GM23338 (cell line): Measurements from ENCODE around the gene PTK6. TPM values are rescaled to one million over a fixed set of nuclear protein-coding genes. Genes with fewer than 3 reads are reported as not detected.

ENCODE experiments used
- ATAC-seq: fragments of 200-7000 bp; cut with Tn5 transposase; 3 replicates; pipeline ENCODE4 v1.9.1; 2020
- DNase-seq: peaks from one replicate; pipeline ENCODE4 v3.0.0-alpha.2; 2015; ENCODE audit warnings: low spot score
- H2AFZ ChIP-seq: fragments of 200-600 bp; sonication (generic); 2 replicates; pipeline ENCODE4 v1.8.0; 2016; ENCODE audit warnings: antibody characterized with exemption, mild to moderate bottlenecking, moderate library complexity
- H3F3A ChIP-seq: fragments of 200-600 bp; sonication (generic); replicated peaks from 2 replicates; pipeline ENCODE4 v1.8.0; 2017; ENCODE audit warnings: antibody characterized with exemption, mixed run types, low read depth
- H3K27ac ChIP-seq: fragments of 200-600 bp; sonication (generic); 2 replicates; pipeline ENCODE4 v1.6.1; 2016; ENCODE audit warnings: low read depth
- H3K27me3 ChIP-seq: fragments of 200-600 bp; sonication (generic); 2 replicates; pipeline ENCODE4 v1.8.0; 2016; ENCODE audit warnings: mild to moderate bottlenecking, mixed run types, moderate library complexity; ENCODE audit not compliant: insufficient read depth
- H3K36me3 ChIP-seq: fragments of 200-600 bp; sonication (generic); 2 replicates; pipeline ENCODE4 v1.8.0; 2016; ENCODE audit warnings: mild to moderate bottlenecking; ENCODE audit not compliant: insufficient read depth
- H3K4me1 ChIP-seq: fragments of 200-600 bp; sonication (generic); 2 replicates; pipeline ENCODE4 v1.8.0; 2016; ENCODE audit warnings: mild to moderate bottlenecking, moderate library complexity; ENCODE audit not compliant: insufficient read depth
- H3K4me2 ChIP-seq: fragments of 200-600 bp; sonication (generic); 2 replicates; pipeline ENCODE4 v1.7.1; 2017; ENCODE audit warnings: mixed run types
- H3K4me3 ChIP-seq: fragments of 200-600 bp; sonication (generic); 2 replicates; pipeline ENCODE4 v1.6.1; 2016; ENCODE audit warnings: mixed run types
- H3K79me2 ChIP-seq: fragments of 200-600 bp; sonication (generic); replicated peaks from 2 replicates; pipeline ENCODE4 v1.8.0; 2017; ENCODE audit warnings: mild to moderate bottlenecking; ENCODE audit not compliant: insufficient read depth
- H3K9me2 ChIP-seq: fragments of 200-600 bp; sonication (generic); 2 replicates; pipeline ENCODE4 v1.8.0; 2017; ENCODE audit not compliant: insufficient read depth
- H4K20me1 ChIP-seq: fragments of 200-600 bp; sonication (generic); replicated peaks from 2 replicates; pipeline ENCODE4 v1.8.0; 2017; ENCODE audit warnings: mild to moderate bottlenecking; ENCODE audit not compliant: insufficient read depth
- H3K27ac Mint-ChIP-seq: 2 replicates; pipeline ENCODE4 v1.8.0; 2020; ENCODE audit warnings: inconsistent platforms, mild to moderate bottlenecking, moderate library complexity, mixed read lengths
- H3K27me3 Mint-ChIP-seq: 3 replicates; pipeline ENCODE4 v1.8.0; 2022; ENCODE audit warnings: low read depth, mild to moderate bottlenecking, moderate library complexity, mixed read lengths, inconsistent platforms; ENCODE audit not compliant: insufficient read depth, poor library complexity
- H3K36me3 Mint-ChIP-seq: 3 replicates; pipeline ENCODE4 v1.8.0; 2021; ENCODE audit warnings: low read depth, mild to moderate bottlenecking, inconsistent platforms, moderate library complexity, mixed read lengths
- H3K4me1 Mint-ChIP-seq: 3 replicates; pipeline ENCODE4 v1.8.0; 2020; ENCODE audit warnings: mild to moderate bottlenecking, inconsistent platforms, mixed read lengths
- H3K4me3 Mint-ChIP-seq: 3 replicates; pipeline ENCODE4 v1.8.0; 2021; ENCODE audit warnings: moderate library complexity, mild to moderate bottlenecking, inconsistent platforms, mixed read lengths
- H3K9me3 Mint-ChIP-seq: 3 replicates; pipeline ENCODE4 v1.8.0; 2020; ENCODE audit warnings: moderate library complexity, mild to moderate bottlenecking, inconsistent platforms, mixed read lengths
- CREB1 ChIP-seq: fragments of 250-450 bp; sonication (Bioruptor Pico); IDR thresholded peaks from 2 replicates; pipeline ENCODE4 v1.5.0; 2020; ENCODE audit warnings: low read depth, mild to moderate bottlenecking, moderate library complexity
- EZH2 ChIP-seq: fragments of 200-600 bp; sonication (generic); IDR thresholded peaks from one replicate; pipeline ENCODE4 v1.8.0; 2017; ENCODE audit warnings: antibody characterized with exemption, mild to moderate bottlenecking, low read depth; ENCODE audit not compliant: unreplicated experiment
- EZH2phosphoT487 ChIP-seq: fragments of 200-600 bp; sonication (generic); IDR thresholded peaks from one replicate; pipeline ENCODE4 v1.8.1; 2018; ENCODE audit warnings: antibody characterized with exemption; ENCODE audit not compliant: unreplicated experiment
- JUNB ChIP-seq: IDR thresholded peaks from one replicate; pipeline ENCODE4 v1.6.1; 2016; ENCODE audit warnings: antibody characterized with exemption; ENCODE audit not compliant: unreplicated experiment
- NANOG ChIP-seq: IDR thresholded peaks from 2 replicates; pipeline ENCODE4 v1.6.1; 2016; ENCODE audit warnings: antibody characterized with exemption, borderline replicate concordance
- POLR2AphosphoS5 ChIP-seq: IDR thresholded peaks from 2 replicates; pipeline ENCODE4 v1.6.1; 2016; ENCODE audit warnings: antibody characterized with exemption, low read depth
- STAT1 ChIP-seq: IDR thresholded peaks from one replicate; pipeline ENCODE4 v1.6.1; 2016; ENCODE audit warnings: antibody characterized with exemption; ENCODE audit not compliant: unreplicated experiment
- polyA plus RNA-seq: library from polyadenylated mRNA; unstranded; fragments of >200 nt; fragmentation: Nextera tagmentation; extraction: Ambion mirVana; gene quantifications from 2 replicates; pipeline ENCODE4 v1.2.1, GENCODE V29; 2016
- total RNA-seq: library from RNA; depleted of rRNA; stranded (reverse); fragments of >200 nt; shearing (Covaris generic); gene quantifications from 2 replicates; pipeline ENCODE4 v1.2.3, GENCODE V29; 2014
- TF ChIP-seq, protein P1 (sequence below): fragments of 250-450 bp; sonication (Bioruptor Pico); IDR thresholded peaks from 2 replicates; pipeline ENCODE4 v1.5.0; 2020; ENCODE audit warnings: mild to moderate bottlenecking, moderate library complexity
- TF ChIP-seq, protein P2 (sequence below): IDR thresholded peaks from 2 replicates; pipeline ENCODE4 v1.6.1; 2016; ENCODE audit warnings: antibody characterized with exemption

The PTK6 gene
- total and polyA plus RNA-seq, 2 experiments from 2014 or later: 0.28 TPM; not detected in 1

DNA sequence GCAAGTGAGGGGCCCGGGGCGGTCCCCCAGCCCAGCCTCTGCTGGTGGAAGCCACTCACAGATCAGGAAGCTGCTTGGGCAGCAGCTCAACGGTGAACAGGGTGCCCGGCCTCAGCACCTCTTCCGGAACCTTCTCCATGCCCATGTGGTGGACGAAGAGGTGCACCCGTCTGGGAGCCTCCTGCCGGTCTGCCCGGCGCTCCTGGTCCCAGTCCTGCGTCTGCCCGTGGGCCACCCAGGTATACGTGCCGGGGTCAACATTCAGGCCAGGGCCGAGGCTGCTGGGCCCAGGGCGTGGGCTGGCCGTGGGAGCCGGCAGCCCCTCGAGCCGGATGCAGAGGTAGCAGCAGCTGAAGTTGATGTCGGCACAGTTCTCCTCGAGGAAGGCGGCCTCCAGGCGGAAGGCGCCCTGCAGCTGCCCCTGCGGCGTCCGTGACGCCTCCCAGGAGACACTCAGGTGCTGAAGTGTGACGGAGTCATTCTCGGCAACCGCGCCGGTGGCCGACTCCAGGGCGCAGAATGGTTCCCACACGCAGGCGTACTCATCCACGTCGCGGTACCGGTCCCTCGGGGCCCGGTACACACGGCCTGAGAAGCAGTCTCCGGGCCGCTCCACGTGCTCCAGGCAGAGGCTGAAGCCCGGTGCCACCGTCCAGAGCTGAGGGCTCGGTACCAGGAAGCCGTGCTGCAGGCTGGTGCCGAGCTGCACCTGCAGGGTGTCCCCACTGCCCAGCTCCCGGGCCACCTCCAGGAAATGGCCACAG, 25.5 kb upstream of the PTK6 start (continued):
- TF ChIP-seq, protein P1, sequence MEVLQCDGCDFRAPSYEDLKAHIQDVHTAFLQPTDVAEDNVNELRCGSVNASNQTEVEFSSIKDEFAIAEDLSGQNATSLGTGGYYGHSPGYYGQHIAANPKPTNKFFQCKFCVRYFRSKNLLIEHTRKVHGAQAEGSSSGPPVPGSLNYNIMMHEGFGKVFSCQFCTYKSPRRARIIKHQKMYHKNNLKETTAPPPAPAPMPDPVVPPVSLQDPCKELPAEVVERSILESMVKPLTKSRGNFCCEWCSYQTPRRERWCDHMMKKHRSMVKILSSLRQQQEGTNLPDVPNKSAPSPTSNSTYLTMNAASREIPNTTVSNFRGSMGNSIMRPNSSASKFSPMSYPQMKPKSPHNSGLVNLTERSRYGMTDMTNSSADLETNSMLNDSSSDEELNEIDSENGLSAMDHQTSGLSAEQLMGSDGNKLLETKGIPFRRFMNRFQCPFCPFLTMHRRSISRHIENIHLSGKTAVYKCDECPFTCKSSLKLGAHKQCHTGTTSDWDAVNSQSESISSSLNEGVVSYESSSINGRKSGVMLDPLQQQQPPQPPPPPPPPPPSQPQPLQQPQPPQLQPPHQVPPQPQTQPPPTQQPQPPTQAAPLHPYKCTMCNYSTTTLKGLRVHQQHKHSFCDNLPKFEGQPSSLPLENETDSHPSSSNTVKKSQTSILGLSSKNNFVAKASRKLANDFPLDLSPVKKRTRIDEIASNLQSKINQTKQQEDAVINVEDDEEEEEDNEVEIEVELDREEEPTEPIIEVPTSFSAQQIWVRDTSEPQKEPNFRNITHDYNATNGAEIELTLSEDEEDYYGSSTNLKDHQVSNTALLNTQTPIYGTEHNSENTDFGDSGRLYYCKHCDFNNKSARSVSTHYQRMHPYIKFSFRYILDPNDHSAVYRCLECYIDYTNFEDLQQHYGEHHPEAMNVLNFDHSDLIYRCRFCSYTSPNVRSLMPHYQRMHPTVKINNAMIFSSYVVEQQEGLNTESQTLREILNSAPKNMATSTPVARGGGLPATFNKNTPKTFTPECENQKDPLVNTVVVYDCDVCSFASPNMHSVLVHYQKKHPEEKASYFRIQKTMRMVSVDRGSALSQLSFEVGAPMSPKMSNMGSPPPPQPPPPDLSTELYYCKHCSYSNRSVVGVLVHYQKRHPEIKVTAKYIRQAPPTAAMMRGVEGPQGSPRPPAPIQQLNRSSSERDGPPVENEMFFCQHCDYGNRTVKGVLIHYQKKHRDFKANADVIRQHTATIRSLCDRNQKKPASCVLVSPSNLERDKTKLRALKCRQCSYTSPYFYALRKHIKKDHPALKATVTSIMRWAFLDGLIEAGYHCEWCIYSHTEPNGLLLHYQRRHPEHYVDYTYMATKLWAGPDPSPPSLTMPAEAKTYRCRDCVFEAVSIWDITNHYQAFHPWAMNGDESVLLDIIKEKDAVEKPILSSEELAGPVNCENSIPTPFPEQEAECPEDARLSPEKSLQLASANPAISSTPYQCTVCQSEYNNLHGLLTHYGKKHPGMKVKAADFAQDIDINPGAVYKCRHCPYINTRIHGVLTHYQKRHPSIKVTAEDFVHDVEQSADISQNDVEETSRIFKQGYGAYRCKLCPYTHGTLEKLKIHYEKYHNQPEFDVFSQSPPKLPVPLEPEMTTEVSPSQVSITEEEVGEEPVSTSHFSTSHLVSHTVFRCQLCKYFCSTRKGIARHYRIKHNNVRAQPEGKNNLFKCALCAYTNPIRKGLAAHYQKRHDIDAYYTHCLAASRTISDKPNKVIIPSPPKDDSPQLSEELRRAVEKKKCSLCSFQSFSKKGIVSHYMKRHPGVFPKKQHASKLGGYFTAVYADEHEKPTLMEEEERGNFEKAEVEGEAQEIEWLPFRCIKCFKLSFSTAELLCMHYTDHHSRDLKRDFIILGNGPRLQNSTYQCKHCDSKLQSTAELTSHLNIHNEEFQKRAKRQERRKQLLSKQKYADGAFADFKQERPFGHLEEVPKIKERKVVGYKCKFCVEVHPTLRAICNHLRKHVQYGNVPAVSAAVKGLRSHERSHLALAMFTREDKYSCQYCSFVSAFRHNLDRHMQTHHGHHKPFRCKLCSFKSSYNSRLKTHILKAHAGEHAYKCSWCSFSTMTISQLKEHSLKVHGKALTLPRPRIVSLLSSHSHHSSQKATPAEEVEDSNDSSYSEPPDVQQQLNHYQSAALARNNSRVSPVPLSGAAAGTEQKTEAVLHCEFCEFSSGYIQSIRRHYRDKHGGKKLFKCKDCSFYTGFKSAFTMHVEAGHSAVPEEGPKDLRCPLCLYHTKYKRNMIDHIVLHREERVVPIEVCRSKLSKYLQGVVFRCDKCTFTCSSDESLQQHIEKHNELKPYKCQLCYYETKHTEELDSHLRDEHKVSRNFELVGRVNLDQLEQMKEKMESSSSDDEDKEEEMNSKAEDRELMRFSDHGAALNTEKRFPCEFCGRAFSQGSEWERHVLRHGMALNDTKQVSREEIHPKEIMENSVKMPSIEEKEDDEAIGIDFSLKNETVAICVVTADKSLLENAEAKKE: no peak
- no peak for TF ChIP-seq EZH2
- TF ChIP-seq, protein P2, sequence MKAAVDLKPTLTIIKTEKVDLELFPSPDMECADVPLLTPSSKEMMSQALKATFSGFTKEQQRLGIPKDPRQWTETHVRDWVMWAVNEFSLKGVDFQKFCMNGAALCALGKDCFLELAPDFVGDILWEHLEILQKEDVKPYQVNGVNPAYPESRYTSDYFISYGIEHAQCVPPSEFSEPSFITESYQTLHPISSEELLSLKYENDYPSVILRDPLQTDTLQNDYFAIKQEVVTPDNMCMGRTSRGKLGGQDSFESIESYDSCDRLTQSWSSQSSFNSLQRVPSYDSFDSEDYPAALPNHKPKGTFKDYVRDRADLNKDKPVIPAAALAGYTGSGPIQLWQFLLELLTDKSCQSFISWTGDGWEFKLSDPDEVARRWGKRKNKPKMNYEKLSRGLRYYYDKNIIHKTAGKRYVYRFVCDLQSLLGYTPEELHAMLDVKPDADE: no peak
- TF ChIP-seq EZH2phosphoT487: no peak
- no peak for TF ChIP-seq STAT1

DNA sequence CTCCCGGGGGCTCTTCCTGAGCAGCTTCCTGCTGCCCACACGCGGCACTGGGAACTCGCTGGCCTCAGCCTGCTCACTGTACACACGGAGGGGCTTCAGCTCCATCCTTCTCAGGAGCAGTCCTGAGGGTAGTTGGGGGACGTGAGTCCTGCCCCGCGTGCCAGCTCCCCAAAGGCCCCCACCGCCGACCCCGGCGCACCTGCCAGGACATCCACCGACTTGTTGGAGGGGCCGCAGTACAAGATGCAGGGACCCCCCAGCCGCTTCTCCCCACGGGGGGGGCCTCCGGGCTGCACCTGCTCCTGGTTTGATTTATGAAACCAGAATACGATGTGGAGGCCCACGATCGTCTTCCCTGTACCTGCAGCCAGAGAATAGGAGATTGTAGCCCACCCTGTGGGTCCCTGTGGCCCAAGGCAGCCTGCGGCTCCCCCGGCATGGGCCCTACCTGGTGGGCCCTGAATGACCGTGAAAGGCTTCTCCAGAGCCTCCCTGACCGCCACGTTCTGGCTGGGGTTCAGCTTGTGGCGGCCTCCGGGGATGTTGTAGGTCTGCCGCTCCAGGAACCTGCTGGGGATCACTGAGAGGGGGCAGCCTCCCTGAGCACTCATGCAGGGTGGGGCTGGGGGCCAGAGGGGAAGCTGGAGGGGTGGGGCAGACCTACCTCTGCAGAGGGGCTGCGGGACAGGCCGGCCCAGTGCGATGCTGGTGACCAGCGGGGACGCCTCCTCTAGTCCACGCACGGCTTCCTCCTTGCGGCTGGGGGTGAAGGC, 24.6 kb upstream of the PTK6 start:
- peaks cover 4% of the 10 kb centered on the region; the same call in 2 of the 3 replicates for H3K4me1 Mint-ChIP-seq
- Histone ChIP-seq H3K36me3 (no peaks in the 10 kb centered on the region), H2AFZ (no peak overlapping the region), H3F3A (0 out of 2 replicates have a peak, but pooled peaks cover 2% of the 10 kb centered on the region), H3K4me3 (no peak overlapping the region), H4K20me1 (no peaks in the 10 kb centered on the region), H3K79me2 (no peaks in the 10 kb centered on the region), H3K9me2 (no peaks in the 10 kb centered on the region), H3K27me3 (no peaks in the 10 kb centered on the region), H3K4me1 (no peaks in the 10 kb centered on the region), H3K4me2 (no peak overlapping the region), H3K27ac (no peak overlapping the region)
- no peak overlapping the region for H3K4me3 Mint-ChIP-seq
- H3K9me3 Mint-ChIP-seq: peaks cover 4% of the 10 kb centered on the region; the same call in 2 of the 3 replicates
- H3K27ac Mint-ChIP-seq: no peak overlapping the region
- ATAC-seq: no peak
- peaks cover 3% of the 10 kb centered on the region; the same call in 1 of the 3 replicates for H3K36me3 Mint-ChIP-seq
- DNase-seq: no peak
- no peaks in the 10 kb centered on the region for H3K27me3 Mint-ChIP-seq
- TF ChIP-seq POLR2AphosphoS5 (no peak), EZH2 (no peak), JUNB (no peak), STAT1 (no peak), CREB1 (CRISPR knock-in tag) (no peak), NANOG (no peak), EZH2phosphoT487 (no peak)
- TF ChIP-seq, protein P2: no peak
